NOMO-1 (cell line): ENCODE data around the gene SFT2D1.

ENCODE experiments used
- DNase-seq, 2 experiments: peaks; one replicate each; lab custom pipeline; 2025; ENCODE audit not compliant: unreplicated experiment in 2 of 2; lab: John Stamatoyannopoulos, UW

Gene SFT2D1

GRCh38 chr6:166282394-166283032 lies 59.8 kb downstream of the SFT2D1 start:
- DNase-seq = no peak

- DNase-seq = no peak
These were observed 61.2 kb downstream of the SFT2D1 start for GRCh38 chr6:166281104-166281503.

GRCh38 chr6:166279393-166279679 lies 63.0 kb downstream of the SFT2D1 start:
- no peak for DNase-seq

- DNase-seq = no peak
These were observed 63.6 kb downstream of the SFT2D1 start for GRCh38 chr6:166278579-166279392.

GRCh38 chr6:166277892-166278578 lies 64.3 kb downstream of the SFT2D1 start:
- DNase-seq = peak in 1 of 2 experiments; percentile 12

DNA sequence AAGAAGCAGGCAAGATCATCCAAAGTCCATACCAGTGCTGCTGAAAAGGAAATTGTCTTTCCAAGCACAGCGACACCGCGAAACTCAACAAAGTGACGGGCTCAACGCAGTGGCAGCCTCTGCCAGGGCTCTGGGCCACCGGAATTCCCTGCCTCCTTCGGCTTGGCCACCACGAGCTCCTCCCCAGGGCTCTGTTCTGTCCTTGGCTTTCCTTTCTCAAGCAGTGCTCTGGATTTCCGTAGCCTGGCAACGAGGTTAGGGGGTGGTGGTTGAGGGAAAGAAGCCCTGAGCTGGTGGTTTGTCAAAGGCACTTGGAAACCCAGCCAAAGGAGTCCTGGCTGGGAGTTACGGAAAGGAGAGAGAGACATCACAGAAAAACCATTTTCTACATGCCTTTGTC lies 65.3 kb downstream of the SFT2D1 start:
- no peak for DNase-seq

- peak; percentile 62 to 74 for DNase-seq
These were observed 66.6 kb downstream of the SFT2D1 start for GRCh38 chr6:166275714-166276166.

GRCh38 chr6:166274739-166275370 lies 67.5 kb downstream of the SFT2D1 start:
- no peak for DNase-seq

GRCh38 chr6:166274163-166274562 lies 68.2 kb downstream of the SFT2D1 start:
- no peak for DNase-seq

GRCh38 chr6:166271376-166271765 lies 71.0 kb downstream of the SFT2D1 start:
- DNase-seq = no peak

GRCh38 chr6:166270706-166271375 lies 71.5 kb downstream of the SFT2D1 start:
- DNase-seq = no peak
